Measurements from ENCODE around the gene RNU2-63P.
"Not testable (repeated sequence)": the region's sequence is repeated elsewhere in the genome, so short reads cannot be mapped to it uniquely, and the experiment has no call there.

RNU2-63P gene

DNA sequence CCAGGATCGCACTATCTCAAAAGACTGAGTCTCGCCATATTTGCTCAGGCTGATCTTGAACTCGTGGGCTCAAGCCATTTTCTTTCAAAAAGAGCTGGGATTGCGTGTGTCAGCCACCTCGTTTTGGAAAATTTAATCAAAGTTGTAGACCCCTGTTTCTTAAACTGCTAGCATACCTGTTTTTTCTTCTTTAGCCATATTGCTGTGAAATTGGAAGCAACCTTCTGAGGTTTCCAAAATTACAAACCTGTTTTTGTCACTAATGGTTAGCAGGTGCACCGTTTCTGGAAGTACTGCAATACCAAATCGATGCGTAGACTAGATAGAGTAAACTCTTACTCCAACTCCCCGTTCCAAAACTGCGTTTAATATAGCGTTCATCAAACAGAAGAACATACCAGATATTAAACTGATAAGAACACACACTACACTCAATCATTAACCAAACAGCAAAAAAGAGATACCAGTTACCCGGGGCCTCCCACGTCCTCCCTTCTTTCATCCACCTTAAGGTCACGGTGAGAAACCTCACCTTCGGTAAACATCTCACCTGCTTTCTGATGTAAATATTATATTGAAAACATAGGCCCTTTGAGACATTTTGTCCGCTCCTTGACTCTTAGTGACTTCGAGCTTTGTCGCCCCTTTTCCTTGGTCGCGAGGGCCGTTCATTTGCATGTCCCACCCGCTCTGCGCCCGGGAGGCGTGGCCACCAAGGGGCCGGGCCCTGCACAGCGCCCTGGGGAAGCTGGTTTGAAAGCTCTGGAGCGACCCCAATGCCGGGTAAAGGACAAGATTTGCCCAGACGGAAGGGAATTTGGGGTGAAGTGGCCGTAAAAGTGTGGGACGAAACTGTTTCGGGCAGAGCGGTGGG, at the start of gene RNU2-63P:
Gene RNU2-63P, minus strand, starts transcription at position 462 of the 874 bp plus-strand sequence.
- DNase-seq = peak; percentile 72

DNA sequence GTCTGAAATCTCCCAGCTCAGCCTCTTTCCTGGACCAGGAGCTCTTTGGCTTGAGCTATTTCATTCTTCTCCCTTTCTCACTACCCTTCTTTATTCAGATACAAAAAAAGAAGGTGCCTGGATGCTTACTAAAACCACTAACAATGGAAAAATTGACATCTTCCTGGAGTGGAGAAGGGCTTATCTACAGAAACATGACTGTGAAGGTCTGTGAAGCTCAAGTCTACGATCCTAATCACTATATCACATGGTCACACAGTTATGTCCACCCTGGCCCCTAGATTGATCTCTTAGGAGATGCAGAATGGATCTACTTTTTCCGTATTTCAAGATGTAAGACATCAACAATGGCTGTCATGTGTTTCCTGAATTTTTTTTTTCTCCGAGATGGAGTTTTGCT, 44.9 kb upstream of the RNU2-63P start:
- DNase-seq = no peak

GRCh38 chr2:88060907-88061275, 44.5 kb upstream of the RNU2-63P start:
- no peak for DNase-seq

GRCh38 chr2:88059979-88060906, 43.9 kb upstream of the RNU2-63P start:
- peak; percentile 34 for DNase-seq

DNA sequence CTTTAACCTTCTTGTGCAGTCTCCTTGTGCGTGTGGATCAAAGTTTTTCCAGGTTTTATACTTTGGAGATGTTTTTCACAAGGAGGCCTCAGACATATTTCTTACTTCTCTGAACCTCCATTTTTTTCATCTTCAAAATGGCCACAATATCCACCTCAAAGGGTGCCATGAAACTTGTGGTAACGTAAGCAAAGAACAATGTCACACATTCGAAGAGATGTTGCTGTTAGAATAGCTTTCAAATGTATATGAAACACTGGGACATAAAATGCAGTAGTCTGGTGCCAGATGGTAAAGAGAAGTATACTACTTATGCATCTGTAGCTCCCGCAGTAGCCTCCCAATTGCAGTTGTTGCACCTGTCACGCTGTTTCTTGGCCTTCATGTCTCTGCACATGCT, 41.8 kb upstream of the RNU2-63P start:
- no peak for DNase-seq

DNA sequence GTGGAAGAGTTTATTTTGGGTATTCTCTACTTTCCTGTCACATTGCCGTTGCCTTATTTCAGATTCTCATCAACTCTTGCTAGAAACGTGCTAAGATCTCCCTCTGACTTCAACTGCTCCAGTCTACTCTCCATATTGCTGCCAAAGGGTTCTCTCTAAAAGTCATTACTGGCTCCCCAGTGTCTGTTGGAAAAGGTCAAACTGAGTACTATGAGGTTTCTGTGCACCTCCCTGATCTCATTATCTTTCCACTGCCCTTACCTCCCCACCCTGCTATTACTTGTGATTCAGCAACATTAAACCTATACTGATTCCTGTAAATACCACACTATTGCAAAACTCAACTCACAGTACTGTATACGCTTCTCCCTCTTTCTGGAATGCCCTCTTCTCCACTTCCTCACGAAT, 41.1 kb upstream of the RNU2-63P start:
- DNase-seq = no peak

- DNase-seq = peak; percentile 97
These were observed 39.2 kb upstream of the RNU2-63P start, which contains the start of gene KRCC1 for GRCh38 chr2:88055371-88056128. TSS of gene KRCC1 (minus strand) at chr2:88055783. CDS start at chr2:88028563, 27,220 bp downstream.

DNA sequence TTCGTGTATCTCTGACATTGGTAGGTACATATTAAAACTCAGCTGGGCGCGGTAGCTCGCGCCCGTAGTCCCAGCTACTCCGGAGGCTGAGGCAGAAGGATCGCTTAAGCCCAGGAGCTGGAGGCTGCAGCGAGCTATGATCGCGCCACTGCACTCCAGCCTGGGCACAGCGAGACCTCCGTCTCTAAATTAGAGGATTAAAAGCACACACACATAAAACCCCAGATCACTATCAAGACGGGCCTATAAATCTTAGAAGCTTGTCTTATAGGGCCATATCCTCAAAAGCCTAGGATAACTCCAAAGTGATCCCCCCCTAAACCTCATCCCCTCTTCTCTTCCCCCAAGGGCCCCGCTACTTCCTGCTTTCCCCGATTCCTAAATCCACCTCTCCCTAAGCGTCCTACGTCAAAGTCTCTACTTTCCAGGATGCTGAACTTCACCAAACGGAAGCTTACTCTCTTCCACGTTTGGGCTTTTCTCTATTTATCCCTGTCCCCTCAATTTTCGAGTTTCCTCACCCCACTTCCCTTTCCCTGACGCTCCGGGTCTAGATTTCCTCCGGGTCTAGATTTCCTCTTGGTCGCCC, 38.5 kb upstream of the RNU2-63P start:
- no peak for DNase-seq

- DNase-seq = no peak
These were observed 37.8 kb upstream of the RNU2-63P start for GRCh38 chr2:88053934-88054781.

DNA sequence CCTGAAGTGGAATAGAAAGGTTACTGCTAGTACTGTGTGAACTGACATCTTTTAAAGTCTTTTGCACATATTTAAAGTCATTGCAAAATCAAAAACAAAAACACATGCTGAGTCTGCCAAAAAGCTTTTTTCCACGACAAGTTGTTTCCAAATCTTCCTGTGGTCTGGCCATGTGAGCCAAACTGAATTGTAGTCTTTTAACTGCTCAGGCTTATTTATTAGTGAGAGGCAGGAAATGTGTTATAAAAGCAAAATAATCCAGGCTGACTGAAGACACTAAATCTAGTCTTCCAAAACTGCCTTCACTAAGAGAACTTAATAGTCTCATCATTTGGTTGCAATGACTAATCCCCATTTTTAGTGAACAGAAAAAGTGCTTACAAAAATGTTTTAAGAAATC, 36.9 kb upstream of the RNU2-63P start:
- no peak for DNase-seq

- no peak for DNase-seq
These were observed 35.4 kb upstream of the RNU2-63P start for GRCh38 chr2:88051792-88052191.

DNA sequence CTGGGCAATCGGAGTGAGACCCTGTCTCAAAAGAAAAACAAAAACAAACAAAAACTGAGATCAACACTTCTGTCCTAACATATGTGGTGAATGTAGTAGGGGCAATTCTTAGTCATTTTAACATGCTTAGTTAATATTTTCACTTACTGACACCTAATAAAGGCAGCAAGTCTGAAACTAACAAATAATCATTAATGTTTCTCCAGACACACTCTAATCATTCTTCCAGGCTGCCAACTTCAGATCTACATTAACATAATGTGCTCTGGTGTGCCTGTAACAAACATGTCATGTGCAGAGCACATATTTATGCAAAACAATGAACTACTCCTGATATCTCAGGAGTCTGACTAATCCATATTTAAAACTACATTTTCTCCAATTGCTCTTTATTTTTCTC, 33.3 kb upstream of the RNU2-63P start:
- no peak for DNase-seq

GRCh38 chr2:88048541-88048940, 32.2 kb upstream of the RNU2-63P start:
- DNase-seq = no peak

- DNase-seq = not testable (repeated sequence)
These were observed 29.2 kb upstream of the RNU2-63P start for GRCh38 chr2:88045561-88045960.

DNA sequence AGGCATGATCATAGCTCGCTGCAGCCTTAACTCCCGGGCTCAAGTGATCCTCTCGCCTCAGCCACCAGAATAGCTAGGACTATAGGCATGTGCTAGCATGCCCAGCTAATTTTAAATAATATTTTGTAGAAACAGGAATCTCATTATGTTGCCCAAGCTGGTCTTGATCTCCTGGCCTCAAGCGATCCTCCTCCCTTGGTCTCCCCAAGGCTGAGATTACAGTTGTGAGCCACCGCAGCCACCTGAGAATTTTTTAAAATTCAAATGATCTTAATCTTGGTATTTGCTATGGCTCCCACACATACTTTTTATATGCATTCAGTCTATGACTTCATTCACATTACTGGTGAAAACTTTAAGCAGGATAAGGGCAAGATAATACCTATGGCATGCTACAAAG, 26.1 kb upstream of the RNU2-63P start:
- no peak for DNase-seq

- no peak for DNase-seq
These were observed 22.1 kb upstream of the RNU2-63P start for GRCh38 chr2:88038263-88039105.

GRCh38 chr2:88036606-88037005, 20.3 kb upstream of the RNU2-63P start:
- DNase-seq = no peak

GRCh38 chr2:88036182-88036581, 19.8 kb upstream of the RNU2-63P start:
- no peak for DNase-seq

- DNase-seq = no peak
These were observed 15.8 kb upstream of the RNU2-63P start for GRCh38 chr2:88032070-88032702.

DNA sequence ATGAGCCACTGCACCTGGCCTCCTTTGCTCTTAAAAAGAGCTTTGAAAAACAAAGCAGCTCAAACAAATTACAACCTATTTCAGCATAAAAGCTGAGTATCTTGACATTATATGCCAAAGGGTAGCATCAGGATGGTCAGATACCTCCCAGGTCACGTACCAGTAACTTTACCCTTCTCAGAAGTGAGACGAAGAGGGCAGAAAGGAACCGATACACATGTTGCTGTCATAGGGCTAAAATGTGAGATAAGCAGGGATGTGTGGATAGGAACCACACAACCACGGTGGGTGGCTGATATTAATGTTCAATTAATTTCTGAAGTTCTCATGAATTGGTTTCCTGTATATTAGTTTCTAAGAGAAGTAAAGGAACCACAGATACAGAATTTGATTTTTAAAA, 12.6 kb upstream of the RNU2-63P start:
- no peak for DNase-seq

Measured in CD4-positive, alpha-beta T cell treated with Interferon gamma for 1 hour (primary cell).